Peyer's patch (tissue), 4 donors: ENCODE measurements around the gene SYNE3. TPM values are rescaled to one million over a fixed set of nuclear protein-coding genes. Genes with fewer than 3 reads are reported as not detected.

Source experiments
- DNase-seq, 3 donors: peaks; one replicate each; pipeline ENCODE4 v3.0.0-alpha.2; 2017 to 2019
- H3K27ac ChIP-seq, 4 donors: fragments of 200-600 bp; sonication (generic); one replicate each; pipeline ENCODE4 v1.5.1; 2016 to 2019
- H3K27me3 ChIP-seq, 2 donors: fragments of 200-600 bp; sonication (generic); one replicate each; pipeline ENCODE4 v1.5.1; 2019
- H3K36me3 ChIP-seq, 3 donors: fragments of 200-600 bp; sonication (generic); one replicate each; pipeline ENCODE4 v1.5.1; 2016 to 2019
- H3K4me1 ChIP-seq, 4 donors: fragments of 200-600 bp; sonication (generic); one replicate each; pipeline ENCODE4 v1.5.1; 2016 to 2019
- H3K4me3 ChIP-seq, 4 donors: fragments of 200-600 bp; sonication (generic); 1 replicate in 3 of 4; 2 replicates in 1 of 4; pipeline ENCODE4 v1.5.1; 2016 to 2019; ENCODE audit warnings: mild to moderate bottlenecking in 1 of 4
- H3K9me3 ChIP-seq, 4 donors: fragments of 200-600 bp; sonication (generic); one replicate each; pipeline ENCODE4 v1.5.1; 2016 to 2019; ENCODE audit warnings: mild to moderate bottlenecking in 1 of 4
- POLR2A ChIP-seq, 2 donors: fragments of 450-650 bp; IDR thresholded peaks; one replicate each; pipeline ENCODE4 v1.5.1; 2017; ENCODE audit warnings: antibody characterized with exemption in 2 of 2, mild to moderate bottlenecking in 2 of 2, moderate library complexity in 2 of 2
- total RNA-seq, 4 donors: library from RNA; depleted of rRNA; stranded (reverse); fragments of >200 nt; gene quantifications; one replicate each; pipeline ENCODE4 v1.1.0, GENCODE V29; 2016
- TF ChIP-seq, protein P1 (sequence below), 6 experiments: fragments of 450-650 bp in 4 of 6; fragments of 200-600 bp in 2 of 6; sonication (generic) in 1 of 6; IDR thresholded peaks; one replicate each; pipeline ENCODE4 v1.5.1; 2017 to 2019; ENCODE audit warnings: antibody characterized with exemption in 6 of 6, mild to moderate bottlenecking in 3 of 6, moderate library complexity in 1 of 6

The SYNE3 gene
- total RNA-seq, 4 donors from 2014 or later, result 7.2 to 35.5 (median 13.1) TPM

DNA sequence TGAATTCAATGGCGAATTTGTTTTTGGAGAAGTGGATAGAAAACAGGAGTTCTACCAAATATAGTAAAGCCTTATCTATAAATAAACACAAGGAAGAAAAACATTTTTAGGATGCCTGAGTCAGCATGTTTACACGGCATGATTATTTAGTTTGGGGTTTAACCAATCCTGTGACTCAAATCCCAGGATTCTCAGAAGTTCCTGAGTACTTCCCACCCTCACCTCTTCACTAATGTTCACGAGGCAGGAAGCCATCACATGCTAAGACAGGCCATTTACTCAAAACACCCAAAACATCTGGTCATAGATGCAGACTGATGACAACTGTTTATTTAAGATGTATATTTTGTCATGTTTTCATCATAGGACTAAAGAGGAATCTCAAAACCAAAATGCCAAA is 15.0 kb upstream of the SYNE3 start:
- DNase-seq, result peak in 1 of 3 donors; percentile 34
- peak overlapping the region in 1 of 4 donors; percentile 7 for H3K27ac ChIP-seq
- peaks cover 0 to 3% (median 0%) of the 10 kb centered on the region in 3 donors for H3K36me3 ChIP-seq
- no peaks in the 10 kb centered on the region for H3K27me3 ChIP-seq
- TF ChIP-seq, protein P1, sequence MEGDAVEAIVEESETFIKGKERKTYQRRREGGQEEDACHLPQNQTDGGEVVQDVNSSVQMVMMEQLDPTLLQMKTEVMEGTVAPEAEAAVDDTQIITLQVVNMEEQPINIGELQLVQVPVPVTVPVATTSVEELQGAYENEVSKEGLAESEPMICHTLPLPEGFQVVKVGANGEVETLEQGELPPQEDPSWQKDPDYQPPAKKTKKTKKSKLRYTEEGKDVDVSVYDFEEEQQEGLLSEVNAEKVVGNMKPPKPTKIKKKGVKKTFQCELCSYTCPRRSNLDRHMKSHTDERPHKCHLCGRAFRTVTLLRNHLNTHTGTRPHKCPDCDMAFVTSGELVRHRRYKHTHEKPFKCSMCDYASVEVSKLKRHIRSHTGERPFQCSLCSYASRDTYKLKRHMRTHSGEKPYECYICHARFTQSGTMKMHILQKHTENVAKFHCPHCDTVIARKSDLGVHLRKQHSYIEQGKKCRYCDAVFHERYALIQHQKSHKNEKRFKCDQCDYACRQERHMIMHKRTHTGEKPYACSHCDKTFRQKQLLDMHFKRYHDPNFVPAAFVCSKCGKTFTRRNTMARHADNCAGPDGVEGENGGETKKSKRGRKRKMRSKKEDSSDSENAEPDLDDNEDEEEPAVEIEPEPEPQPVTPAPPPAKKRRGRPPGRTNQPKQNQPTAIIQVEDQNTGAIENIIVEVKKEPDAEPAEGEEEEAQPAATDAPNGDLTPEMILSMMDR (IDR thresholded peaks at IDR 0.05), result no peak
- TF ChIP-seq POLR2A (IDR thresholded peaks at IDR 0.05), result no peak
- H3K9me3 ChIP-seq, result no peaks in the 10 kb centered on the region
- peaks cover 2 to 46% (median 14%) of the 10 kb centered on the region in 4 donors for H3K4me1 ChIP-seq
- H3K4me3 ChIP-seq, result no peak overlapping the region

DNA sequence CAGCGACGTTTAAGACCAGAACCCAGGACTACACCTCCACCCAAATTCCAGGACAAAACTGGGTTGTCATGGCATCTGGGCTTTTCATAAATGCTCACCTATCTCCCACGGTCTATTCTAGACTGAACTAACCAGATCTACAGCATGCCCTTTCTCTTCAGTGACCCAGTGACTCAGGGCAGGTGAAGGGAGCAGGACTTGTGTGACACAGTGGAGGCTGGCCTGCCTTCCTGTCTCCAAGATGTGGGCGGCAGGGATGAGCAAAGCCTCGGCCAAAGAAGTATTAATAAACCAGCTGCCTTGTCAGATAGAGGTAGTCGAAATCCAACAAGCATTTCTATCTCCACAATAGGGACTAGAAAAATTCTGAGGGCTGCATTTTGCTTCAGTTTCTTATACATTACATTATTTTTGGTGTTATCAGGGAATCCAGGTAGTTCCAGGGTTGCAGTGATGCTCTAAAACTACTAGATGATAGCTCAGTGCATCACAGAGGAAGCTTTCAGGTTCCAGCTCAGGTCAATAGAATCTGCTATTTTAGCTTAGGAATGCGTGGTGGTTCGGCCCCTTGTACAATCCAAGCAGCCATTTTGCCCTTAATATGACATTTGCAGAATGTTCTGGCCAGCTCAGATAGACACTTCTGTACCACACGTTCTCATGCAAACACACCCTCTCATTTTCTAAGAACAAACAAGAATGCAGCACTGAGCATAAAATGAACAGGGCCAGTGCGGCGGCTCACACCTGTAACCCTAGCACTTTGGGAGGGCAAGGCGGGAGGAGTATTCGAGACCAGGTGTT is 14.2 kb upstream of the SYNE3 start:
- TF ChIP-seq, protein P1 (IDR thresholded peaks at IDR 0.05), result no peak
- no peak for TF ChIP-seq POLR2A (IDR thresholded peaks at IDR 0.05)
- no peaks in the 10 kb centered on the region for H3K27me3 ChIP-seq
- no peak overlapping the region for H3K4me3 ChIP-seq
- no peaks in the 10 kb centered on the region for H3K9me3 ChIP-seq
- peaks cover 0 to 3% (median 0%) of the 10 kb centered on the region in 3 donors for H3K36me3 ChIP-seq
- peaks cover 2 to 42% (median 8%) of the 10 kb centered on the region in 4 donors for H3K4me1 ChIP-seq
- peak overlapping the region in 2 of 4 donors; percentile 0 to 7 for H3K27ac ChIP-seq
- DNase-seq, result peak in 1 of 3 donors; percentile 40

DNA sequence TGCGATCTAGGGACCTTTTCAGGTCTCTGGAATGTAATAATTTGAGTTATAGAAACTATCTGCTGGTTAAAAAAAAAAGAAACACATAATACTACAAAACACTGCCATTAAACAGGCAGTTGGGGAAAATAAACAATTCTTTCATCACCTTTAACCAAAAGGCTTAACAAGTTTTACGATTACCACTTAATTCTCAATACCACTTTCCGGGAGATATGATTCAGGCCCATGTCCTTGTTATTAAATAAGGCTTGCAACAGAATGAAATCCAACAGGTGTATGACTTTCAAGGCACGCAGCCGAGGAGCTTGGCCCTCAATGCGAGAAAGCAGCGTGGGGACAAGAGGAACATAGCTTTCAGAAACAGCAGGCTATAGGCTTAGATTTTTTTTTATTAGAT is 12.8 kb upstream of the SYNE3 start:
- H3K27me3 ChIP-seq, result no peaks in the 10 kb centered on the region
- TF ChIP-seq, protein P1 (IDR thresholded peaks at IDR 0.05), result no peak
- TF ChIP-seq POLR2A (IDR thresholded peaks at IDR 0.05), result no peak
- DNase-seq, result peak in 1 of 3 donors; percentile 5
- H3K4me1 ChIP-seq, result peaks cover 2 to 49% (median 4%) of the 10 kb centered on the region in 4 donors
- H3K4me3 ChIP-seq, result no peak overlapping the region
- no peak overlapping the region for H3K27ac ChIP-seq
- H3K9me3 ChIP-seq, result no peaks in the 10 kb centered on the region
- peaks cover 0 to 3% (median 0%) of the 10 kb centered on the region in 3 donors for H3K36me3 ChIP-seq

DNA sequence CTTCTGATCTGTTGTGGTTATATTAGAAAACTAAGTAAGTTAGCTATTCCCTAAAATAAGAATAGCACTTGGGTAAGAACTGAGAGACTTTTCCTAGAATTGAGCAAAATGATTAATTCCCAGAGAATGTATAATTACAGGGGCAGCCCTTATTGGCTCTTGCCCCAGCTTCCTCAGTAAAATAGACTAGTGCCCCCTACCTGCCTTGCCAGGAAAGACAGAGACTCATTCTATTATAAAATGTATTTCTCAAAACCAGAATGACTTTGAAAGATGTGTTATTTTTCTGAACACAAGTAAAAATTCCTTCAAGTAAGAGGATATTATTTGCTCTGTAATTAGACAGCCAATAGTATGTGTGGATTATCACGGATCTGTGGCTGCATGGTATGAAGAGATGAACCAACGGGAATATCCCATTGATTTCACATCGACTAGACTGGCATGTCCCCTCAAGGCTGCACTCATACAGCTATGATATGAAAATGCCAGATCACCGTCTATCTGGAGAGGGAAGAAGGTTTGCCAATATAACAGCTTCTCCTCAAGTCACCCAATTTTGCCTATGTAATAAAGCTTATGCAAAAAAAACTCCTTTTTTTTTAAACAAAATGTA is 11.0 kb upstream of the SYNE3 start:
- DNase-seq, result peak in 2 of 3 donors; percentile 72 to 83
- no peak overlapping the region for H3K4me3 ChIP-seq
- peak overlapping the region in 2 of 4 donors; percentile 27 to 45 for H3K27ac ChIP-seq
- TF ChIP-seq, protein P1 (IDR thresholded peaks at IDR 0.05), result peak; percentile 56 to 84 (median 82)
- TF ChIP-seq POLR2A (IDR thresholded peaks at IDR 0.05), result no peak
- H3K4me1 ChIP-seq, result peaks cover 0 to 52% (median 1%) of the 10 kb centered on the region in 4 donors
- H3K27me3 ChIP-seq, result no peaks in the 10 kb centered on the region
- H3K9me3 ChIP-seq, result no peaks in the 10 kb centered on the region
- H3K36me3 ChIP-seq, result peaks cover 0 to 3% (median 0%) of the 10 kb centered on the region in 3 donors

DNA sequence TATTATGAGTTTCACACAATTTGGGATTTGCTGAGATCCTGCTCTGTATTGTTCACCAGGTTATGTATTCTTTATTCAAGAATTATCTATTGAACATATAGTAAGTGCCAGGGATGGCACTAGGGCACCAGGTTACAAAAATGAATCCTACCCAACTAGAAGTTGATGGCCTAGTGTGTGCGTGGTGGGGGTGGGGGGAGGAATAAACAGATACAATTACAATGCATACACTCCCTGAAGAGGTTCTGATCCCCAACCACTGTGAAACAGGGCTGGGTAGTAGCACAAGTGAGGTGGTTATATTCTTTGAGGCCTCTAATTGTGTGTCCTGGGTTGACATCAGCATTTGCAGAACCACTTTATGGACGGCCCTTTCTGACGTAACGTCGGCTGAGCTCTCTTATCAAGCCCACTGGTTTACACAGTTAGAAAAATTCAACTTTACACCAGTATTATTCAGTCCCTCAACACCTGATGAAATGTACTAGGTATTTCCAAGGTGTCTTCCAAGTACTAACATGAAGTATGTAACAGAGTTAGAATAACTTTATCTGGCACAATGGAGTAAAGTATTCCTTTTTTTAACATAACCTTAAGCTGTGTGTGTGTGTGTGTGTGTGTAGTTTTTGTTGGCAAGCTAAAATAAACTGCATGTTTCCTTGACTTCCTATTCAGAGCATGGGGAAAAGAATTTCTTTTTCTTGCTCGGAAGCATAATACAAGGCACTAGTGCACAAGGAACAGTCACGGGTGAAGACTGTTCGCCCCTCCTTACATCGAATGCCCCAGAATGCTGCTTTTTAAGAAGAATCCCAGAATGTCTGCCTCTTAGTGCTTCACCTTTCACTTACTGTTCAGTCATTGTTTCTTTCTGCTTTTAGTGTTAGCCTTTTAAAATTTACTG is 10.3 kb upstream of the SYNE3 start:
- peaks cover 0 to 47% (median 1%) of the 10 kb centered on the region in 4 donors for H3K4me1 ChIP-seq
- peak in 1 of 3 donors; percentile 35 for DNase-seq
- TF ChIP-seq, protein P1 (IDR thresholded peaks at IDR 0.05), result no peak
- no peak for TF ChIP-seq POLR2A (IDR thresholded peaks at IDR 0.05)
- no peaks in the 10 kb centered on the region for H3K27me3 ChIP-seq
- H3K4me3 ChIP-seq, result no peak overlapping the region
- peak overlapping the region in 2 of 4 donors; percentile 27 to 45 for H3K27ac ChIP-seq
- H3K36me3 ChIP-seq, result peaks cover 0 to 3% (median 0%) of the 10 kb centered on the region in 3 donors
- H3K9me3 ChIP-seq, result no peaks in the 10 kb centered on the region
